Measurements from ENCODE around the gene SEMA3E.
A peak's percentile ranks its signal among the peaks of the same experiment; 100 is the strongest.
"Not testable (repeated sequence)": the region's sequence is repeated elsewhere in the genome, so short reads cannot be mapped to it uniquely, and the experiment has no call there.

The SEMA3E gene

GRCh38 chr7:83648464-83649241 is at the start of gene SEMA3E:
SEMA3E (minus strand) TSS chr7:83649139.
- no peak for TF ChIP-seq ZNF274 (IDR thresholded peaks at IDR 0.05; ENCODE audit: low read depth, low read length)
- peak within 1 kb of the TSS; percentile 21; the same call in 1 of the 2 replicates for H3K4me3 ChIP-seq (ENCODE audit: low read length)

- no peak overlapping the region for H3K4me3 ChIP-seq (ENCODE audit: low read length)
- no peak for TF ChIP-seq ZNF274 (IDR thresholded peaks at IDR 0.05; ENCODE audit: low read depth, low read length)
Observed at GRCh38 chr7:83697804-83698530, 49.0 kb upstream of the SEMA3E start.

- no peak overlapping the region for H3K4me3 ChIP-seq (ENCODE audit: low read length)
- TF ChIP-seq ZNF274 (IDR thresholded peaks at IDR 0.05; ENCODE audit: low read depth, low read length), result no peak
Observed at GRCh38 chr7:83696101-83696500, 47.2 kb upstream of the SEMA3E start.

- no peak for TF ChIP-seq ZNF274 (IDR thresholded peaks at IDR 0.05; ENCODE audit: low read depth, low read length)
- no peak overlapping the region for H3K4me3 ChIP-seq (ENCODE audit: low read length)
Observed at GRCh38 chr7:83695128-83695960, 46.4 kb upstream of the SEMA3E start.

GRCh38 chr7:83693256-83693655 is 44.3 kb upstream of the SEMA3E start:
- no peak for TF ChIP-seq ZNF274 (IDR thresholded peaks at IDR 0.05; ENCODE audit: low read depth, low read length)
- no peak overlapping the region for H3K4me3 ChIP-seq (ENCODE audit: low read length)

GRCh38 chr7:83691095-83691494 is 42.2 kb upstream of the SEMA3E start:
- H3K4me3 ChIP-seq (ENCODE audit: low read length), result no peak overlapping the region
- no peak for TF ChIP-seq ZNF274 (IDR thresholded peaks at IDR 0.05; ENCODE audit: low read depth, low read length)

- TF ChIP-seq ZNF274 (IDR thresholded peaks at IDR 0.05; ENCODE audit: low read depth, low read length), result no peak
- H3K4me3 ChIP-seq (ENCODE audit: low read length), result no peak overlapping the region
Observed at GRCh38 chr7:83689855-83690254, 40.9 kb upstream of the SEMA3E start.

- TF ChIP-seq ZNF274 (IDR thresholded peaks at IDR 0.05; ENCODE audit: low read depth, low read length), result no peak
- no peak overlapping the region for H3K4me3 ChIP-seq (ENCODE audit: low read length)
Observed at GRCh38 chr7:83686416-83686815, 37.5 kb upstream of the SEMA3E start.

GRCh38 chr7:83684928-83685327 is 36.0 kb upstream of the SEMA3E start:
- no peak overlapping the region for H3K4me3 ChIP-seq (ENCODE audit: low read length)

GRCh38 chr7:83681200-83681778 is 32.4 kb upstream of the SEMA3E start:
- no peak overlapping the region for H3K4me3 ChIP-seq (ENCODE audit: low read length)
- no peak for TF ChIP-seq ZNF274 (IDR thresholded peaks at IDR 0.05; ENCODE audit: low read depth, low read length)

More at GRCh38 chr7:83684928-83685327, 36.0 kb upstream of the SEMA3E start:
- no peak for TF ChIP-seq ZNF274 (IDR thresholded peaks at IDR 0.05; ENCODE audit: low read depth, low read length)

GRCh38 chr7:83677180-83677866 is 28.4 kb upstream of the SEMA3E start:
- no peak overlapping the region for H3K4me3 ChIP-seq (ENCODE audit: low read length)

GRCh38 chr7:83673291-83673690 is 24.4 kb upstream of the SEMA3E start:
- not testable (repeated sequence) for H3K4me3 ChIP-seq (ENCODE audit: low read length)

More at GRCh38 chr7:83677180-83677866, 28.4 kb upstream of the SEMA3E start:
- no peak for TF ChIP-seq ZNF274 (IDR thresholded peaks at IDR 0.05; ENCODE audit: low read depth, low read length)

GRCh38 chr7:83672157-83672556 is 23.2 kb upstream of the SEMA3E start:
- no peak overlapping the region for H3K4me3 ChIP-seq (ENCODE audit: low read length)
- TF ChIP-seq ZNF274 (IDR thresholded peaks at IDR 0.05; ENCODE audit: low read depth, low read length), result no peak

All from GM08714 (cell line).